HL-60 (cell line): ENCODE measurements around the gene PKD1L1.
"Not testable (repeated sequence)": the region's sequence is repeated elsewhere in the genome, so short reads cannot be mapped to it uniquely, and the experiment has no call there.

Experiments used
- POLR2AphosphoS5 ChIP-seq: IDR thresholded peaks from 2 replicates; pipeline ENCODE4 v1.6.1; 2012; ENCODE audit warnings: low read depth
- TF ChIP-seq, protein P1 (sequence below): IDR thresholded peaks from one replicate; pipeline ENCODE4 v1.5.1; 2011; ENCODE audit warnings: low read length, control low read depth, inconsistent platforms; ENCODE audit not compliant: insufficient read depth

DNA sequence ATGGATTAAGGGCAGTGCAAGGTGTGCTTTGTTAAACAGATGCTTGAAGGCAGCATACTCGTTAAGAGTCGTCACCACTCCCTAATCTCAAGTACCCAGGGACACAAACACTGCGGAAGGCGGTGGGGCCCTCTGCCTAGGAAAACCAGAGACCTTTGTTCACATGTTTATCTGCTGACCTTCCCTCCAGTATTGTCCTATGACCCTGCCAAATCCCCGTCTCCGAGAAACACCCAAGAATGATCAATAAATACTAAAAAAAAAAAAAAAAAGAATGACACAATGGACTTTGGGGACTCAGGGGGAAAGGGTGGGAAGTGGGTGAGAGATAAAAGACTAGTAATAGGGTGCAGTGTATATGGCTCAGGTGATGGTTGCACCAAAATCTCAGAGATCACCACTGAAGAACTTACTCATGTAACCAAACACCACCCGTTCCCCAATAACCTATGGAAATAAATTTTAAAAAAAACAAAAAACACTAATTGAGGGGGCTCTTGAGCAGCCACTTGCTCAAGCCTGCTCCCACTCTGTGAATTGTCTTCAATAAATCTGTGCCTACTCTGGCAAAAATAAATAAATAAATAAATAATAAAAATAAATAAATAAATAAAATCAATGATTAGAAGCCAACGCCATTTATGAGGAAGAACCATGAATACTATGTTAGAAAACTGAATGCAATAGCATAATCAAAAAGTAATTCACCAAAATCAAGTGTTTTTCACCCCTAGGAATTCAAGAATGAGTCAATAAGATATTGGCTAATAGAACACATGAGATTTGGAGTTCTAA is 25.0 kb downstream of the PKD1L1 start:
- TF ChIP-seq, protein P1, sequence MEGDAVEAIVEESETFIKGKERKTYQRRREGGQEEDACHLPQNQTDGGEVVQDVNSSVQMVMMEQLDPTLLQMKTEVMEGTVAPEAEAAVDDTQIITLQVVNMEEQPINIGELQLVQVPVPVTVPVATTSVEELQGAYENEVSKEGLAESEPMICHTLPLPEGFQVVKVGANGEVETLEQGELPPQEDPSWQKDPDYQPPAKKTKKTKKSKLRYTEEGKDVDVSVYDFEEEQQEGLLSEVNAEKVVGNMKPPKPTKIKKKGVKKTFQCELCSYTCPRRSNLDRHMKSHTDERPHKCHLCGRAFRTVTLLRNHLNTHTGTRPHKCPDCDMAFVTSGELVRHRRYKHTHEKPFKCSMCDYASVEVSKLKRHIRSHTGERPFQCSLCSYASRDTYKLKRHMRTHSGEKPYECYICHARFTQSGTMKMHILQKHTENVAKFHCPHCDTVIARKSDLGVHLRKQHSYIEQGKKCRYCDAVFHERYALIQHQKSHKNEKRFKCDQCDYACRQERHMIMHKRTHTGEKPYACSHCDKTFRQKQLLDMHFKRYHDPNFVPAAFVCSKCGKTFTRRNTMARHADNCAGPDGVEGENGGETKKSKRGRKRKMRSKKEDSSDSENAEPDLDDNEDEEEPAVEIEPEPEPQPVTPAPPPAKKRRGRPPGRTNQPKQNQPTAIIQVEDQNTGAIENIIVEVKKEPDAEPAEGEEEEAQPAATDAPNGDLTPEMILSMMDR, result not testable (repeated sequence)
- TF ChIP-seq POLR2AphosphoS5, result not testable (repeated sequence)
